AG04450 (cell line): ENCODE data around the gene MSN. TPM values are rescaled to one million over a fixed set of nuclear protein-coding genes. Genes with fewer than 3 reads are reported as not detected.

Experiments used
- CTCF ChIA-PET: fragments of 300-600, 350-600 bp; formaldehyde crosslinking; extraction: SDS; loops from one replicate; lab custom pipeline; 2022; ENCODE audit warnings: antibody characterized with exemption, inconsistent platforms; lab: Charles Lee
- POLR2A ChIA-PET: fragments of 350-600 bp; formaldehyde crosslinking; extraction: SDS; loops from one replicate; lab custom pipeline; 2021; ENCODE audit warnings: antibody characterized with exemption, inconsistent platforms; lab: Yijun Ruan, JAX
- DNase-seq: peaks from one replicate; pipeline ENCODE4 v3.0.0-alpha.2; 2011; ENCODE audit warnings: low read depth, low spot score
- H3K27ac ChIP-seq: one replicate; pipeline ENCODE4 v1.5.1; 2012; ENCODE audit warnings: low read depth, low read length, control low read depth
- H3K27me3 ChIP-seq: one replicate; pipeline ENCODE4 v1.6.0; 2012; ENCODE audit warnings: low read length; ENCODE audit not compliant: control insufficient read depth, insufficient read depth
- H3K4me3 ChIP-seq: 2 replicates; pipeline ENCODE4 v1.5.1; 2011; ENCODE audit warnings: mild to moderate bottlenecking, low read depth, low read length, control low read depth
- H3K9me3 ChIP-seq: 2 replicates; pipeline ENCODE4 v1.5.1; 2012; ENCODE audit warnings: low read length; ENCODE audit not compliant: control insufficient read depth, insufficient read depth
- CTCF ChIP-seq: IDR thresholded peaks from 2 replicates; pipeline ENCODE4 v1.5.1; 2011; ENCODE audit warnings: low read depth, low read length, control low read depth, inconsistent platforms
- polyA plus RNA-seq: library from polyadenylated mRNA; depleted of rRNA; stranded (reverse); fragments of >200 nt; gene quantifications from 2 replicates; pipeline ENCODE4 v1.2.3, GENCODE V29; 2011; rRNA removed

MSN gene
- polyA plus RNA-seq, 1 experiment: 493 TPM

- Histone ChIP-seq H3K4me3 (no peak overlapping the region), H3K9me3 (no peaks in the 10 kb centered on the region), H3K27me3 (no peaks in the 10 kb centered on the region), H3K27ac (no peak overlapping the region)
- POLR2A ChIA-PET: no interaction called here
- no peak for TF ChIP-seq CTCF
- DNase-seq: no peak
- CTCF ChIA-PET: no interaction called here
These were observed 102.3 kb downstream of the MSN start for GRCh38 chrX:65769564-65770292.

GRCh38 chrX:65772842-65773241 lies 105.4 kb downstream of the MSN start:
- Histone ChIP-seq H3K27me3 (no peaks in the 10 kb centered on the region), H3K4me3 (no peak overlapping the region), H3K27ac (no peak overlapping the region), H3K9me3 (no peaks in the 10 kb centered on the region)
- ChIA-PET POLR2A (no interaction called here), CTCF (no interaction called here)
- TF ChIP-seq CTCF: no peak
- DNase-seq: no peak

- Histone ChIP-seq H3K4me3 (no peak overlapping the region), H3K9me3 (no peaks in the 10 kb centered on the region), H3K27ac (no peak overlapping the region), H3K27me3 (no peaks in the 10 kb centered on the region)
- POLR2A ChIA-PET: no interaction called here
- CTCF ChIA-PET: no interaction called here
- TF ChIP-seq CTCF: no peak
- DNase-seq: no peak
These were observed 114.4 kb downstream of the MSN start for GRCh38 chrX:65781845-65782244.

GRCh38 chrX:65783746-65784145 lies 116.3 kb downstream of the MSN start:
- no peak for DNase-seq
- POLR2A ChIA-PET: no interaction called here
- H3K27ac ChIP-seq: no peak overlapping the region
- CTCF ChIA-PET: no interaction called here
- H3K9me3 ChIP-seq: no peaks in the 10 kb centered on the region
- no peaks in the 10 kb centered on the region for H3K27me3 ChIP-seq
- H3K4me3 ChIP-seq: no peak overlapping the region
- TF ChIP-seq CTCF: no peak

Other genes with a start within 250 kb of the MSN start
- gene LAS1L, start 132.9 kb upstream of the MSN start, polyA plus RNA-seq: 17.9 and 19.5 TPM in 2 replicates